OCI-LY1 (cell line): Measurements from ENCODE around the gene PXMP4.

Source experiments
- CTCF ChIP-seq: fragments of 200-600 bp; sonication (generic), shearing (Covaris generic); IDR thresholded peaks from 2 replicates; pipeline ENCODE4 v1.5.1; 2017; ENCODE audit warnings: mild to moderate bottlenecking, antibody characterized with exemption, low read length, moderate library complexity, mixed read lengths
- EZH2 ChIP-seq: fragments of 200-600 bp; sonication (generic), shearing (Covaris generic); IDR thresholded peaks from 2 replicates; pipeline ENCODE4 v1.8.0; 2017; ENCODE audit warnings: borderline replicate concordance, mixed run types, mild to moderate bottlenecking, antibody characterized with exemption, low read length, moderate library complexity, mixed read lengths

- TF ChIP-seq CTCF (no peak), EZH2 (no peak)
Measured at GRCh38 chr20:33687993-33688937, 31.8 kb downstream of the PXMP4 start.
